ENCODE data around the gene SNRPE. TPM values are rescaled to one million over a fixed set of nuclear protein-coding genes. Genes with fewer than 3 reads are reported as not detected.
A peak's percentile ranks its signal among the peaks of the same experiment; 100 is the strongest.
"Not testable (repeated sequence)": the region's sequence is repeated elsewhere in the genome, so short reads cannot be mapped to it uniquely, and the experiment has no call there.

Gene SNRPE
- polyA plus RNA-seq: 100 to 1,000 TPM in 1 of 3 donors, 10 to 100 TPM in 2; 75.1 to 132 (median 85.9) TPM

- H3K27ac ChIP-seq (ENCODE audit: low read depth, low read length): peak within 1 kb of the TSS; percentile 19
- 0% methylated on average over 48 of the region's 48 CpGs for WGBS, 3 donors
Measured at GRCh38 chr1:203861379-203862184, at the start of gene SNRPE. TSS of gene SNRPE (plus strand) at chr1:203861599. CDS start at chr1:203861660, 61 bp downstream.

DNA sequence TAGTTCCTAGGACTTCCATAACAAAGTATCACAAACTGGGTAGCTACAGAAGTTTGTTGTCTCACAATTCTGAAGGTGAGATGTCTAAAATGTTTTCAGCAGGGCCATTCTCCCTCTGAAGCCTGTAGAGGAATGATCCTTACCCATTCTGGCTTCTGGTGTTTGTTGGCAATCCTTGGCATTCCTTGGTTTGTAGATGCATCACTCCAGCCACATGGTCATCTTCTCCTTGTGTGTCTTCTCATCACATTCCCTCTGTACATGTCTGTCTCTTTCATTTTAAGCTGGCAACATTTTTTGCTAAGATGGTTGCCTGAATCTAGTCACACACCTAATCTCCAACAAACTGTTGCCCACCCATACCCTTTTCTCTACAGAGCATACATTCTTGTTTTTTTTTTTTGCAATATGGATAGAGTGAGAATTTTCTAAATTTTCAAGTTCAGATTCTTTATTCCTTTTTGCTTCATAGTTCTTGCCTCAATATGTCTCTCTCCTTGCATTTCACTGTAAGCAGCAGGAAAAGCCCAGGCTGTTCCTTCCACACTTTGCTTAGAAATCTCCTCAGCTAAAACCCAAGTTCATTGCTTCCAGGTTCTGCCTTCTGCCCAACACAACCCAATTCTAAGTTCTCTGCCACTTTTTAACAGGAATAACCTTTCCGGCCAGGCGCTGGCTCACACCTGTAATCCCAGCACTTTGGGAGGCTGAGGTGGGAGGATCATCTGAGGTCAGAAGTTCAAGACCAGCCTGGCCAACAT lies 47.6 kb upstream of the SNRPE start:
- no peak overlapping the region for H3K27ac ChIP-seq (ENCODE audit: low read depth, low read length)
- WGBS, 3 donors: 94 to 97% (median 96%) methylated on average over 2 of the region's 2 CpGs

DNA sequence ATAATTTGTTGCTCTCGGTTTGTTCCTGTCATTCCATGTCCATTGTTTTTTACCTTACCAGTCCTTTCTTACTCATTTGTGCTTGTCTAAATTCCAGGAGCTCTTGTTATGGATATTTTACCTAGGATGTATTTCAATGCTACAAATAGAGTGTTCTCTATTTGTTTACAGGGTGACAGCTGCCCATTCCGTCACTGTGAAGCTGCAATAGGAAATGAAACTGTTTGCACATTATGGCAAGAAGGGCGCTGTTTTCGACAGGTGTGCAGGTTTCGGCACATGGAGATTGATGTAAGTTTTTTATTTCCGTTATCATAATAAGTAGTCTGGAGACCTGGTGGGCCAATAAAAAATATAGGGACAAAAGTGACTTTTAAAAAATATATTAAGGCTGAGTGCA lies 43.0 kb upstream of the SNRPE start:
- no peak overlapping the region for H3K27ac ChIP-seq (ENCODE audit: low read depth, low read length)
- WGBS, 3 donors: 83 to 91% (median 88%) methylated on average over 6 of the region's 6 CpGs

GRCh38 chr1:203823306-203823705 lies 38.1 kb upstream of the SNRPE start:
- 43 to 95% (median 81%) methylated on average over 1 of the region's 1 CpG for WGBS, 3 donors
- H3K27ac ChIP-seq (ENCODE audit: low read depth, low read length): no peak overlapping the region

- H3K27ac ChIP-seq (ENCODE audit: low read depth, low read length): no peak overlapping the region
- whole genome bisulfite sequencing, 3 donors: 86 to 93% (median 91%) methylated on average over 2 of the region's 2 CpGs
Measured at GRCh38 chr1:203826175-203826574, 35.2 kb upstream of the SNRPE start.

- H3K27ac ChIP-seq (ENCODE audit: low read depth, low read length): no peak overlapping the region
- WGBS, 3 donors: 83 to 86% (median 85%) methylated on average over 5 of the region's 5 CpGs
Measured at GRCh38 chr1:203828002-203828401, 33.4 kb upstream of the SNRPE start.

DNA sequence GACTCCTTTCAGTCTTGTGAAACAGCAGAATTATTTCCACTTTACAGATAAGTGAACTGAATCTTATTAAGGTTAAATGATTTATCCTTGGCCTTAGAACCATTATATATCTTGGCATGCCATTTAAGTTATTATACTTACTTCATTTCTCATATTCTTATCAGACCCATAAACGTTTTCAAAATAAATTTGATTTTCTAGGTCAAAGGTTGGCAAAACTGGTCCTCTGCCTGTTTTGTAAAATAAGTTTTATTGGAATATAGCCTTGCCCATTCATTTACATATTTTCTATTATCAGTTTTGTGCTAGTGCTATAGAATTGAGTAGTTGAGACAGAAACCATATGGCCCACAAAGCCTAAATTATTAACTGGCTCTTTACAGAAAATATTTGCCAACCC lies 32.9 kb upstream of the SNRPE start:
- 7 to 54% (median 33%) methylated on average over 1 of the region's 1 CpG for WGBS, 3 donors
- H3K27ac ChIP-seq (ENCODE audit: low read depth, low read length): no peak overlapping the region

- H3K27ac ChIP-seq (ENCODE audit: low read depth, low read length): not testable (repeated sequence)
- WGBS, 3 donors: 48 to 90% (median 61%) methylated on average over 5 of the region's 5 CpGs
Measured at GRCh38 chr1:203829247-203829646, 32.2 kb upstream of the SNRPE start.

DNA sequence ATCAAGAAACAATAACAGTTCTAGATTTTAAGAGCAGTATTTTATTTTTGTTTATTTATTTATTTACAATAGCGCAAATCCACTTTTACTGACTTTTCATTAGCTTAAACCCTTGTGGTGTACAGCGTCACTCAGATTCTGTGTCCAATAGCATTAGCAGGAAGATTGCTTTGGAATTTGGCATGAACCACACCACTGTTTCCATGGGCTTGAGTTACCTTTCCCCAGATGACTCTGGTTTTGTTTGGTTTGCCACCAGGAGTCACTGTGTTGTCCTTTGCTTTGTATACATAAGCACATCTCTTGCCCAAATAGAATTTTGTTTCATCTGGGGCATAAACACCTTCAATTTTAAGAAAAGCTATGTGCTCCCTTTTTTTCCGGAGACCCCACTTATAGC lies 25.9 kb upstream of the SNRPE start:
- H3K27ac ChIP-seq (ENCODE audit: low read depth, low read length): no peak overlapping the region
- 97 to 99% (median 98%) methylated on average over 3 of the region's 3 CpGs for WGBS, 3 donors

GRCh38 chr1:203839081-203839480 lies 22.3 kb upstream of the SNRPE start:
- WGBS, 3 donors: 59 to 65% (median 62%) methylated on average over 5 of the region's 5 CpGs
- H3K27ac ChIP-seq (ENCODE audit: low read depth, low read length): no peak overlapping the region

- no peak overlapping the region for H3K27ac ChIP-seq (ENCODE audit: low read depth, low read length)
- WGBS, 3 donors: 94 to 97% (median 96%) methylated on average over 4 of the region's 4 CpGs
Measured at GRCh38 chr1:203840208-203840808, 21.1 kb upstream of the SNRPE start.

GRCh38 chr1:203842559-203842876 lies 18.9 kb upstream of the SNRPE start:
- 74 to 100% (median 91%) methylated on average over 2 of the region's 2 CpGs for WGBS, 3 donors
- no peak overlapping the region for H3K27ac ChIP-seq (ENCODE audit: low read depth, low read length)

DNA sequence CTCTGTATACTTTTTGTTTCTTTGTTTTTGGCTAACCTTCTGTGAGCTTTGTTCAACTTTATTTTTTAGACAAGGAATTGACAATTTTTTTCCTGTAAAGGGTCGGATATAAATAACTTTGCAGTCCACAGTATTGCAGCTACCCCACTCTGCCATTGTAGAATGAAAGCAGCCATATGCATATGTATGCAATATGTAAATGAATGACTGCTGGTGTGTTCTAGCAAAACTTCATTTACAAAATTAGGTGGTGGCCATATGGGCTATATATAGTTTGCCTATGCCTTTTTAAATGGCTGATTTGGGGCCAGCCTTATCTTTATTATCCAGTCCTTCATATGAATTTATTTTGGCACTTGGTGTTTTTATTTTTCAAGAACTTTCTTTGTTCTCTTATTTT lies 18.0 kb upstream of the SNRPE start:
- no peak overlapping the region for H3K27ac ChIP-seq (ENCODE audit: low read depth, low read length)
- WGBS, 3 donors: 79 to 87% (median 84%) methylated on average over 1 of the region's 1 CpG

- not testable (repeated sequence) for H3K27ac ChIP-seq (ENCODE audit: low read depth, low read length)
Measured at GRCh38 chr1:203853112-203853511, 8.3 kb upstream of the SNRPE start.

DNA sequence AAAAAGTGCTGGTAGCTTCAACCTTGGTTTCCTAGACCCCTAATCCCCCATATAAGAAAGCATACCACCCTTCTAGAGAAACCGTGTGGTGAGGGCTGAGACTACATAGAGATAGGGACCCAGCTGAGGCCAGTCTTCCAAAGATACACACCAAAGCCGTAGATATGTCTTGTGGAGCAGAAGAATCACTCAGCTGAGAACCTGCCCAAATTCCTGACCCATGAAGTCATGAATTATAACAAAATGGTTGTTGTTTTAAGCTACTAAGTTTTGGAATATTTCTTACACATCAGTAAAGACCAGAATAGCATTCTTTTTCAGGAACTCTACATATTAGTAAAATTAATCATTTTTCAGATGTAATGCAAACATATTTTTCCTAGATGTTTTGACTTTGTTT lies 3.3 kb upstream of the SNRPE start:
- H3K27ac ChIP-seq (ENCODE audit: low read depth, low read length): no peak overlapping the region
- 23 to 62% (median 49%) methylated on average over 2 of the region's 2 CpGs for WGBS, 3 donors

DNA sequence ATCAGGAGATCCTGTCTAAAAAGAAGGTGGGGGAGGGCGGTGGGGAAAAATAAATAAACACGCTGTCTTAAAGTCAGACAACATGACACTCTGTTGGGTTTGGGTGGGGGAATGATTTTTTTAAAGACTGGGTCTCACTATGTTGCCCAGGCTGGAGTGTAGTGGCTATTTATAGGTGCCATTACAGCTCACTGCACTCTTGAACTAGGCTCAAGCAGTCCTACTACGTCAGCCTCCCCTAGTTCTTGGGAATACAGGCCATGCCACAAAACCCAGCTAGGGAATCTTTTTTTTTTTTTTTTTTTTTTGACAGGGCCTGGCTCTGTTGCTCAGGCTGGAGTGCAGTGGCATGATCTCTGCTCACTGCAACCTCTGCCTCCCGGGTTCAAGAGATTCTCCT lies 2.4 kb upstream of the SNRPE start:
- no peak overlapping the region for H3K27ac ChIP-seq (ENCODE audit: low read depth, low read length)
- 74 to 86% (median 85%) methylated on average over 4 of the region's 4 CpGs for whole genome bisulfite sequencing, 3 donors

GRCh38 chr1:203860396-203861025 lies 888 bp upstream of the SNRPE start:
- no peak overlapping the region for H3K27ac ChIP-seq (ENCODE audit: low read depth, low read length)
- WGBS, 3 donors: 25 to 50% (median 38%) methylated on average over 15 of the region's 15 CpGs

- H3K27ac ChIP-seq (ENCODE audit: low read depth, low read length): no peak overlapping the region
- WGBS, 3 donors: 66 to 70% (median 68%) methylated on average over 5 of the region's 5 CpGs
Measured at GRCh38 chr1:203867802-203868201, 6.4 kb downstream of the SNRPE start.

GRCh38 chr1:203870245-203870644 lies 8.8 kb downstream of the SNRPE start:
- no peak overlapping the region for H3K27ac ChIP-seq (ENCODE audit: low read depth, low read length)
- 85 to 93% (median 93%) methylated on average over 1 of the region's 1 CpG for WGBS, 3 donors

All from adipose tissue (tissue), 3 donors.